K562 (cell line): ENCODE measurements around the gene IGF2BP3. TPM values are rescaled to one million over a fixed set of nuclear protein-coding genes. Genes with fewer than 3 reads are reported as not detected.

Experiments
- ATAC-seq: fragments of 200-7000 bp; cut with Tn5 transposase; 3 replicates; pipeline ENCODE4 v1.9.1; 2020; ENCODE audit warnings: moderate library complexity
- BruUV-seq: library from RNA; stranded (reverse); fragments of 400-500 nt; replicated peaks from 2 replicates; lab custom pipeline; 2021; lab: Mats Ljungman, UMichigan
- CTCF ChIA-PET: fragments of 300-600 bp; formaldehyde crosslinking; extraction: SDS; loops from one replicate; lab custom pipeline; 2021; ENCODE audit warnings: low intra/inter-chr PET ratio; lab: Yijun Ruan, JAX
- POLR2A ChIA-PET: fragments of 300-600, 350-650 bp; sonication (Branson Sonifier 250); formaldehyde crosslinking; extraction: SDS; loops from one replicate; lab custom pipeline; 2021; ENCODE audit warnings: antibody characterized with exemption, inconsistent platforms; lab: Yijun Ruan, JAX
- DNase-seq, 4 experiments: peaks; one replicate each; pipeline versions ENCODE4 v3.0.0 to v3.0.0-alpha.2; 2011 to 2018; ENCODE audit warnings: low spot score in 3 of 4, mixed read lengths in 3 of 4; ENCODE audit errors: extremely low read depth in 1 of 4
- FAIRE-seq: peaks from 2 replicates; lab custom pipeline; 2011; peaks lifted over from hg19 to GRCh38; lab: Jason Lieb, UNC
- H2AFZ ChIP-seq: 2 replicates; pipeline ENCODE4 v1.6.0; 2011; ENCODE audit warnings: low read depth, low read length, control low read depth, inconsistent platforms
- H3K27ac ChIP-seq: fragments of 200-600 bp; 3 replicates; pipeline ENCODE4 v1.8.0; 2011; ENCODE audit warnings: low read depth, mild to moderate bottlenecking, control low read depth, inconsistent platforms, low read length, moderate library complexity, mixed read lengths; ENCODE audit errors: extremely low read depth
- H3K27me3 ChIP-seq, 2 experiments: fragments of 300-600 bp in 1 of 2; 2 replicates in 1 of 2; 3 replicates in 1 of 2; pipeline versions ENCODE4 v1.6.0 to v1.8.0; 2011; ENCODE audit warnings: inconsistent platforms in 2 of 2, low read length in 2 of 2, mild to moderate bottlenecking in 1 of 2, mixed read lengths in 1 of 2, moderate library complexity in 1 of 2; ENCODE audit not compliant: control insufficient read depth in 2 of 2, insufficient read depth in 2 of 2
- H3K36me3 ChIP-seq: fragments of 300-600 bp; 3 replicates; pipeline ENCODE4 v1.8.0; 2011; ENCODE audit warnings: mild to moderate bottlenecking, low read length, inconsistent platforms; ENCODE audit not compliant: control insufficient read depth, insufficient read depth
- H3K4me1 ChIP-seq, 2 experiments: fragments of 200-600 bp in 1 of 2; replicated peaks in 1 of 2; 2 replicates in 1 of 2; 3 replicates in 1 of 2; pipeline versions ENCODE4 v1.5.1 to v1.8.0; 2011; ENCODE audit warnings: inconsistent platforms in 2 of 2, low read length in 2 of 2, mild to moderate bottlenecking in 1 of 2, mixed read lengths in 1 of 2, moderate library complexity in 1 of 2; ENCODE audit not compliant: control insufficient read depth in 2 of 2, insufficient read depth in 2 of 2
- H3K4me2 ChIP-seq: 2 replicates; pipeline ENCODE4 v1.6.1; 2011; ENCODE audit warnings: low read length, control low read depth, inconsistent platforms, mixed read lengths; ENCODE audit not compliant: insufficient read depth
- H3K4me3 ChIP-seq: fragments of 200-600 bp; sonication (generic), shearing (Covaris generic); 2 replicates; pipeline ENCODE4 v1.5.1; 2016; ENCODE audit warnings: control low read depth, inconsistent platforms
- H3K79me2 ChIP-seq: fragments of 200-600 bp; 3 replicates; pipeline ENCODE4 v1.8.0; 2011; ENCODE audit warnings: low read length, inconsistent platforms; ENCODE audit not compliant: control insufficient read depth, insufficient read depth
- H3K9ac ChIP-seq, 2 experiments: 2 replicates each; pipeline versions ENCODE4 v1.6.0 to v1.6.1; 2011; ENCODE audit warnings: low read depth in 2 of 2, low read length in 2 of 2, control low read depth in 1 of 2, inconsistent platforms in 1 of 2, mild to moderate bottlenecking in 1 of 2, mixed read lengths in 1 of 2; ENCODE audit not compliant: insufficient read depth in 1 of 2
- H3K9me1 ChIP-seq: one replicate; pipeline ENCODE4 v1.6.0; 2011; ENCODE audit warnings: inconsistent platforms, mild to moderate bottlenecking, low read length, moderate library complexity; ENCODE audit not compliant: control insufficient read depth, insufficient read depth
- H3K9me3 ChIP-seq: replicated peaks from 2 replicates; pipeline ENCODE4 v1.5.1; 2011; ENCODE audit warnings: low read depth, low read length, inconsistent platforms; ENCODE audit not compliant: control insufficient read depth, insufficient read depth
- H4K20me1 ChIP-seq: replicated peaks from 2 replicates; pipeline ENCODE4 v1.6.1; 2011; ENCODE audit warnings: low read length, inconsistent platforms, mixed read lengths; ENCODE audit not compliant: control insufficient read depth, insufficient read depth
- HMGN3 ChIP-seq: IDR thresholded peaks from 2 replicates; pipeline ENCODE4 v1.6.1; 2011; ENCODE audit warnings: borderline replicate concordance, low read depth, mild to moderate bottlenecking, mixed read lengths, low read length; ENCODE audit not compliant: insufficient read length; ENCODE audit errors: extremely low read depth
- SPI1 ChIP-seq: IDR thresholded peaks from 2 replicates; pipeline ENCODE4 v1.6.1; 2011; ENCODE audit warnings: low read depth, low read length, control low read depth, borderline replicate concordance
- WGBS: fragments of 100-300 bp; shearing (Covaris generic); methylation state at CpG from one replicate; pipeline ENCODE4 v1.1.6; 2016; ENCODE audit warnings: low coverage, mixed read lengths; ENCODE audit not compliant: insufficient coverage; ENCODE audit errors: missing lambda C conversion rate; 5-methylcytosine and 5-hydroxymethylcytosine counted together
- in situ Hi-C: fragments of 300-500 bp; cut with MboI; formaldehyde crosslinking; loops from 4 replicates; pipeline ENCODE4 v1.15.0; 2018; ENCODE audit warnings: inconsistent platforms, mixed read lengths
- intact Hi-C: fragments of 100-400 bp; cut with micrococcal nuclease; formaldehyde crosslinking; loops from 2 replicates; pipeline ENCODE4 v1.14.2; 2022
- polyA plus RNA-seq, 8 experiments: library from polyadenylated mRNA; depleted of rRNA in 4 of 8; stranded (reverse) in 5 of 8; unstranded in 3 of 8; fragments of >200 nt; fragmentation: Nextera tagmentation in 2 of 8; fragmentation: Illumina TruSeq in 1 of 8; extraction: Ambion mirVana in 2 of 8; extraction: Trizol in 1 of 8; gene quantifications; 2 replicates each; pipeline versions ENCODE4 v1.2.1 to v1.2.3, GENCODE V29; 2011 to 2014; ENCODE audit warnings: inconsistent platforms in 1 of 8, missing spikeins in 1 of 8
- small RNA-seq: library from RNA; depleted of rRNA; stranded (forward); fragments of <200 nt; gene quantifications from one replicate; pipeline ENCODE3, GENCODE V24; 2014
- total RNA-seq, 7 experiments: library from RNA; depleted of rRNA in 6 of 7; stranded (reverse); fragments of >200 nt in 6 of 7; fragmentation: Illumina TruSeq in 2 of 7; extraction: Trizol in 2 of 7; gene quantifications; 2 replicates each; pipeline versions ENCODE4 v1.2.1 to v1.2.3, GENCODE V29; 2011 to 2021; ENCODE audit warnings: low replicate concordance in 1 of 7

Gene IGF2BP3
- total and polyA plus RNA-seq, 9 of the 15 experiments (the other 6 are each of a cell fraction or from before 2014, with no cell fraction given) = 8.4 to 88.1 (median 61.2) TPM

DNA sequence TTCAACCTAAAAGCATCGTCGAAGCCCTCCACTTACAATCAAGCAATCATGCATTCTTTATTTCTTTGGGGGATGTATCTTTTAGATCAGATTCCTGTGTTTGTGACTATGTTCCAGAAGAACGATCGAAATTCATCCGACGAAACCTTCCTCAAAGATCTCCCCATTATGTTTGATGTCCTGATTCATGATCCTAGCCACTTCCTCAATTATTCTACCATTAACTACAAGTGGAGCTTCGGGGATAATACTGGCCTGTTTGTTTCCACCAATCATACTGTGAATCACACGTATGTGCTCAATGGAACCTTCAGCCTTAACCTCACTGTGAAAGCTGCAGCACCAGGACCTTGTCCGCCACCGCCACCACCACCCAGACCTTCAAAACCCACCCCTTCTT, 209.9 kb downstream of the IGF2BP3 start:
- Histone ChIP-seq H3K4me2 (no peak overlapping the region), H3K4me3 (no peak overlapping the region), H3K27me3 (no peaks in the 10 kb centered on the region), H3K9me3 (no peaks in the 10 kb centered on the region), H3K9ac (no peak overlapping the region), H3K36me3 (no peaks in the 10 kb centered on the region), H3K79me2 (no peaks in the 10 kb centered on the region), H3K4me1 (peaks cover 0 to 7% of the 10 kb centered on the region in 2 experiments; a peak in 2 of 5 replicates), H3K9me1 (no peaks in the 10 kb centered on the region), H3K27ac (no peak overlapping the region), H4K20me1 (no peaks in the 10 kb centered on the region), H2AFZ (peak overlapping the region; percentile 32; the same call in 1 of the 2 replicates)
- ChIA-PET CTCF (interaction anchor here (2.2 kb wide), 1 partner anchor 76 kb away, joined by 9 read pairs; no protein-coding TSS in a partner anchor), POLR2A (interaction anchor here (0.7 to 1.2 kb wide), 4 partner anchors 11 to 263 kb away, joined by 3 to 4 read pairs (median 4); no protein-coding TSS in a partner anchor)
- no peak for ATAC-seq
- in situ Hi-C loops (loop anchor here (25.0 kb wide), 2 partner anchors 452 to 723 kb away; partner anchors contain the start of gene STK31), intact Hi-C loops (loop anchor here (5.0 kb wide), 1 partner anchor 73 kb away; no protein-coding TSS in a partner anchor)
- WGBS = 53% methylated on average over 10 of the region's 10 CpGs
- no TSS peak for BruUV-seq
- TF ChIP-seq HMGN3 = no peak
- peak; percentile 59; the same call in 1 of the 2 replicates for TF ChIP-seq SPI1
- no peak for FAIRE-seq
- no peak for DNase-seq

Small RNA genes within 50 kb of the gene (small RNA-seq; reads per million reads assigned to genes)
- gene AC079780.1 = not detected
- not detected for gene RF00019
- not detected for gene RNU7-143P
- gene SNORD65C = not detected

Other genes with a start within 250 kb of the IGF2BP3 start
- gene GPNMB, start 223.7 kb downstream of the IGF2BP3 start, total RNA-seq (2014; rRNA removed) = 0.24 and 0.64 TPM in 2 replicates
- gene GPNMB, start 223.7 kb downstream of the IGF2BP3 start, total RNA-seq (2014; rRNA removed; fragmentation: Illumina TruSeq; extraction: Trizol) = 0.15 and 0.26 TPM in 2 replicates
- 0.18 and 0.41 TPM in 2 replicates for gene GPNMB, start 223.7 kb downstream of the IGF2BP3 start, total RNA-seq (2015; rRNA removed; fragmentation: Illumina TruSeq; extraction: Trizol)
- gene GPNMB, start 223.7 kb downstream of the IGF2BP3 start, total RNA-seq (2021) = 0.20 and 0.54 TPM in 2 replicates
- 0.03 and 0.35 TPM in 2 replicates for gene GPNMB, start 223.7 kb downstream of the IGF2BP3 start, polyA plus RNA-seq (2011; rRNA removed)
- 0.33 and 0.80 TPM in 2 replicates for gene GPNMB, start 223.7 kb downstream of the IGF2BP3 start, polyA plus RNA-seq (2014; fragmentation: Illumina TruSeq; extraction: Trizol)
- under 1 TPM; 0.31 to 0.67 TPM for gene GPNMB, start 223.7 kb downstream of the IGF2BP3 start, polyA plus RNA-seq (2014; fragmentation: Nextera tagmentation; extraction: Ambion mirVana)
- gene GPNMB, start 223.7 kb downstream of the IGF2BP3 start, polyA plus RNA-seq (2014; rRNA removed) = 0.11 and 0.72 TPM in 2 replicates
- gene MALSU1, start 171.2 kb downstream of the IGF2BP3 start, total RNA-seq (2014; rRNA removed) = 221 and 308 TPM in 2 replicates
- gene MALSU1, start 171.2 kb downstream of the IGF2BP3 start, total RNA-seq (2014; rRNA removed; fragmentation: Illumina TruSeq; extraction: Trizol) = 81.2 and 83.4 TPM in 2 replicates
- 76.8 and 80.0 TPM in 2 replicates for gene MALSU1, start 171.2 kb downstream of the IGF2BP3 start, total RNA-seq (2015; rRNA removed; fragmentation: Illumina TruSeq; extraction: Trizol)
- 100 and 101 TPM in 2 replicates for gene MALSU1, start 171.2 kb downstream of the IGF2BP3 start, total RNA-seq (2021)
- gene MALSU1, start 171.2 kb downstream of the IGF2BP3 start, polyA plus RNA-seq (2011; rRNA removed) = 70.6 and 93.3 TPM in 2 replicates
- 48.2 and 82.9 TPM in 2 replicates for gene MALSU1, start 171.2 kb downstream of the IGF2BP3 start, polyA plus RNA-seq (2014; fragmentation: Illumina TruSeq; extraction: Trizol)
- gene MALSU1, start 171.2 kb downstream of the IGF2BP3 start, polyA plus RNA-seq (2014; fragmentation: Nextera tagmentation; extraction: Ambion mirVana) = 10 to 100 TPM; 12.3 to 14.4 TPM
- gene MALSU1, start 171.2 kb downstream of the IGF2BP3 start, polyA plus RNA-seq (2014; rRNA removed) = 141 and 180 TPM in 2 replicates
- 22.7 and 28.3 TPM in 2 replicates for gene TRA2A, start 61.5 kb upstream of the IGF2BP3 start, total RNA-seq (2014; rRNA removed)
- 73.9 and 76.3 TPM in 2 replicates for gene TRA2A, start 61.5 kb upstream of the IGF2BP3 start, total RNA-seq (2014; rRNA removed; fragmentation: Illumina TruSeq; extraction: Trizol)
- gene TRA2A, start 61.5 kb upstream of the IGF2BP3 start, total RNA-seq (2015; rRNA removed; fragmentation: Illumina TruSeq; extraction: Trizol) = 61.0 and 77.3 TPM in 2 replicates
- gene TRA2A, start 61.5 kb upstream of the IGF2BP3 start, total RNA-seq (2021) = 81.6 and 82.3 TPM in 2 replicates
- 62.2 and 64.6 TPM in 2 replicates for gene TRA2A, start 61.5 kb upstream of the IGF2BP3 start, polyA plus RNA-seq (2011; rRNA removed)
- 118 and 210 TPM in 2 replicates for gene TRA2A, start 61.5 kb upstream of the IGF2BP3 start, polyA plus RNA-seq (2014; fragmentation: Illumina TruSeq; extraction: Trizol)
- 10 to 100 TPM; 54.4 to 58.6 TPM for gene TRA2A, start 61.5 kb upstream of the IGF2BP3 start, polyA plus RNA-seq (2014; fragmentation: Nextera tagmentation; extraction: Ambion mirVana)
- gene TRA2A, start 61.5 kb upstream of the IGF2BP3 start, polyA plus RNA-seq (2014; rRNA removed) = 89.0 and 90.4 TPM in 2 replicates
- 3.0 and 6.5 TPM in 2 replicates for gene CCDC126, start 126.9 kb upstream of the IGF2BP3 start, total RNA-seq (2014; rRNA removed)
- gene CCDC126, start 126.9 kb upstream of the IGF2BP3 start, total RNA-seq (2014; rRNA removed; fragmentation: Illumina TruSeq; extraction: Trizol) = 5.8 and 6.4 TPM in 2 replicates
- gene CCDC126, start 126.9 kb upstream of the IGF2BP3 start, total RNA-seq (2015; rRNA removed; fragmentation: Illumina TruSeq; extraction: Trizol) = 6.1 and 7.5 TPM in 2 replicates
- gene CCDC126, start 126.9 kb upstream of the IGF2BP3 start, total RNA-seq (2021) = 5.2 TPM in 2 replicates
- 3.1 and 3.6 TPM in 2 replicates for gene CCDC126, start 126.9 kb upstream of the IGF2BP3 start, polyA plus RNA-seq (2011; rRNA removed)
- 4.5 and 4.7 TPM in 2 replicates for gene CCDC126, start 126.9 kb upstream of the IGF2BP3 start, polyA plus RNA-seq (2014; fragmentation: Illumina TruSeq; extraction: Trizol)
- 10 to 100 TPM; 14.3 to 16.2 TPM for gene CCDC126, start 126.9 kb upstream of the IGF2BP3 start, polyA plus RNA-seq (2014; fragmentation: Nextera tagmentation; extraction: Ambion mirVana)
- 3.9 and 4.3 TPM in 2 replicates for gene CCDC126, start 126.9 kb upstream of the IGF2BP3 start, polyA plus RNA-seq (2014; rRNA removed)
- gene FAM221A, start 209.7 kb upstream of the IGF2BP3 start, total RNA-seq (2014; rRNA removed) = 0.29 TPM in 1 of 2 replicates, not detected in the other
- gene FAM221A, start 209.7 kb upstream of the IGF2BP3 start, total RNA-seq (2014; rRNA removed; fragmentation: Illumina TruSeq; extraction: Trizol) = not detected in 2 replicates
- gene FAM221A, start 209.7 kb upstream of the IGF2BP3 start, total RNA-seq (2015; rRNA removed; fragmentation: Illumina TruSeq; extraction: Trizol) = not detected in 2 replicates
- gene FAM221A, start 209.7 kb upstream of the IGF2BP3 start, total RNA-seq (2021) = not detected in 2 replicates
- not detected in 2 replicates for gene FAM221A, start 209.7 kb upstream of the IGF2BP3 start, polyA plus RNA-seq (2011; rRNA removed)
- not detected in 2 replicates for gene FAM221A, start 209.7 kb upstream of the IGF2BP3 start, polyA plus RNA-seq (2014; fragmentation: Illumina TruSeq; extraction: Trizol)
- gene FAM221A, start 209.7 kb upstream of the IGF2BP3 start, polyA plus RNA-seq (2014; fragmentation: Nextera tagmentation; extraction: Ambion mirVana) = not detected
- not detected in 2 replicates for gene FAM221A, start 209.7 kb upstream of the IGF2BP3 start, polyA plus RNA-seq (2014; rRNA removed)
- gene STK31, start 239.7 kb upstream of the IGF2BP3 start, total RNA-seq (2014; rRNA removed) = 0.61 and 1.2 TPM in 2 replicates
- gene STK31, start 239.7 kb upstream of the IGF2BP3 start, total RNA-seq (2014; rRNA removed; fragmentation: Illumina TruSeq; extraction: Trizol) = 0.25 and 0.77 TPM in 2 replicates
- 0.18 and 0.49 TPM in 2 replicates for gene STK31, start 239.7 kb upstream of the IGF2BP3 start, total RNA-seq (2015; rRNA removed; fragmentation: Illumina TruSeq; extraction: Trizol)
- 0.09 and 0.20 TPM in 2 replicates for gene STK31, start 239.7 kb upstream of the IGF2BP3 start, total RNA-seq (2021)
- 0.26 and 0.46 TPM in 2 replicates for gene STK31, start 239.7 kb upstream of the IGF2BP3 start, polyA plus RNA-seq (2011; rRNA removed)
- gene STK31, start 239.7 kb upstream of the IGF2BP3 start, polyA plus RNA-seq (2014; fragmentation: Illumina TruSeq; extraction: Trizol) = 0.30 and 0.64 TPM in 2 replicates
- under 1 TPM; 0.10 to 0.56 TPM for gene STK31, start 239.7 kb upstream of the IGF2BP3 start, polyA plus RNA-seq (2014; fragmentation: Nextera tagmentation; extraction: Ambion mirVana)
- gene STK31, start 239.7 kb upstream of the IGF2BP3 start, polyA plus RNA-seq (2014; rRNA removed) = 0.20 and 0.91 TPM in 2 replicates